ENCODE measurements around the gene TBC1D4.

DNA sequence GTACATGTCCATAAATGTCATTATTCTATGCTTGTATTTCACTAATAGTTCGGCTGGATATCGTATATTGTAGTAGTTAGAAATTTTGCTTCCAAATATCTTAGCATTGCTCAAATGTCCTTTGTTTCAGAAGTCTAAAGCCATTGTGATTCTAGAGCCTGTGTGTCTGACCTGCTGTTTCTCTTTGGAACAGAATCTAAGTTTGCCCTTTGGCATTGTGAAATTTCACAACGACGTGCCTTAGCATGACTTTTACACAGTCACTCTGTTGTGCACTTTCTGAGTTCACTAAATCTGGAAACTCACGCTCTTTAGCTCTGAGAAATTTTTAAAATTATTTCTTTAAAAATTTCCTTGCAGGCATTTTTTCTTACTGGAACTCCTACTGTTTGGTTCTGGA lies 152.2 kb downstream of the TBC1D4 start:
- TF ChIP-seq, protein P1, sequence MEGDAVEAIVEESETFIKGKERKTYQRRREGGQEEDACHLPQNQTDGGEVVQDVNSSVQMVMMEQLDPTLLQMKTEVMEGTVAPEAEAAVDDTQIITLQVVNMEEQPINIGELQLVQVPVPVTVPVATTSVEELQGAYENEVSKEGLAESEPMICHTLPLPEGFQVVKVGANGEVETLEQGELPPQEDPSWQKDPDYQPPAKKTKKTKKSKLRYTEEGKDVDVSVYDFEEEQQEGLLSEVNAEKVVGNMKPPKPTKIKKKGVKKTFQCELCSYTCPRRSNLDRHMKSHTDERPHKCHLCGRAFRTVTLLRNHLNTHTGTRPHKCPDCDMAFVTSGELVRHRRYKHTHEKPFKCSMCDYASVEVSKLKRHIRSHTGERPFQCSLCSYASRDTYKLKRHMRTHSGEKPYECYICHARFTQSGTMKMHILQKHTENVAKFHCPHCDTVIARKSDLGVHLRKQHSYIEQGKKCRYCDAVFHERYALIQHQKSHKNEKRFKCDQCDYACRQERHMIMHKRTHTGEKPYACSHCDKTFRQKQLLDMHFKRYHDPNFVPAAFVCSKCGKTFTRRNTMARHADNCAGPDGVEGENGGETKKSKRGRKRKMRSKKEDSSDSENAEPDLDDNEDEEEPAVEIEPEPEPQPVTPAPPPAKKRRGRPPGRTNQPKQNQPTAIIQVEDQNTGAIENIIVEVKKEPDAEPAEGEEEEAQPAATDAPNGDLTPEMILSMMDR (IDR thresholded peaks at IDR 0.05) = no peak
- TF ChIP-seq POLR2AphosphoS5 (IDR thresholded peaks at IDR 0.05) = no peak
- TF ChIP-seq POLR2A (IDR thresholded peaks at IDR 0.05) = no peak
- no peak for TF ChIP-seq EP300 (IDR thresholded peaks at IDR 0.05; ENCODE audit: low read depth)
